Esophagus (tissue), 2 donors: Measurements from ENCODE around the gene CNTNAP1. TPM values are rescaled to one million over a fixed set of nuclear protein-coding genes. Genes with fewer than 3 reads are reported as not detected.

Experiments used
- H3K27ac ChIP-seq, 2 donors: one replicate each; pipeline ENCODE4 v1.5.1; 2013; ENCODE audit warnings: low read depth in 2 of 2, mild to moderate bottlenecking in 2 of 2, inconsistent platforms in 1 of 2, low read length in 1 of 2, moderate library complexity in 1 of 2
- H3K27me3 ChIP-seq, 2 donors: one replicate each; pipeline ENCODE4 v1.6.1; 2013; ENCODE audit warnings: low read length in 2 of 2, control low read depth in 1 of 2, mild to moderate bottlenecking in 1 of 2; ENCODE audit not compliant: insufficient read depth in 2 of 2, control insufficient read depth in 1 of 2
- H3K36me3 ChIP-seq, 2 donors: one replicate each; pipeline ENCODE4 v1.6.1; 2013; ENCODE audit warnings: low read length in 1 of 2; ENCODE audit not compliant: control insufficient read depth in 2 of 2, insufficient read depth in 2 of 2
- H3K4me1 ChIP-seq, 2 donors: one replicate each; pipeline ENCODE4 v1.6.1; 2013; ENCODE audit warnings: low read length in 1 of 2; ENCODE audit not compliant: control insufficient read depth in 2 of 2, insufficient read depth in 2 of 2
- H3K4me3 ChIP-seq, 2 donors: one replicate each; pipeline ENCODE4 v1.5.1; 2013; ENCODE audit warnings: low read length in 2 of 2, mild to moderate bottlenecking in 2 of 2, low read depth in 1 of 2, moderate library complexity in 1 of 2
- H3K9me3 ChIP-seq, 2 donors: one replicate each; pipeline ENCODE4 v1.6.1; 2013; ENCODE audit warnings: mild to moderate bottlenecking in 2 of 2, low read depth in 1 of 2, low read length in 1 of 2, moderate library complexity in 1 of 2; ENCODE audit not compliant: control insufficient read depth in 2 of 2, insufficient read depth in 1 of 2
- WGBS, 2 donors: extraction: QIAGEN DNeasy Blood & Tissue Kit; methylation state at CpG; one replicate each; pipeline ENCODE4 v1.1.7; 2013; 5-methylcytosine and 5-hydroxymethylcytosine counted together
- polyA plus RNA-seq, 2 donors: library from polyadenylated mRNA; stranded (reverse); fragments of 200-250 nt; gene quantifications; one replicate each; pipeline ENCODE4 v1.2.3, GENCODE V29; 2013
- donor health status: healthy with polysubstance abuse.
- donor health status: Bipolar disorder and iron deficiency.

The CNTNAP1 gene
- polyA plus RNA-seq, 2 donors: 1.3 to 1.5 TPM

DNA sequence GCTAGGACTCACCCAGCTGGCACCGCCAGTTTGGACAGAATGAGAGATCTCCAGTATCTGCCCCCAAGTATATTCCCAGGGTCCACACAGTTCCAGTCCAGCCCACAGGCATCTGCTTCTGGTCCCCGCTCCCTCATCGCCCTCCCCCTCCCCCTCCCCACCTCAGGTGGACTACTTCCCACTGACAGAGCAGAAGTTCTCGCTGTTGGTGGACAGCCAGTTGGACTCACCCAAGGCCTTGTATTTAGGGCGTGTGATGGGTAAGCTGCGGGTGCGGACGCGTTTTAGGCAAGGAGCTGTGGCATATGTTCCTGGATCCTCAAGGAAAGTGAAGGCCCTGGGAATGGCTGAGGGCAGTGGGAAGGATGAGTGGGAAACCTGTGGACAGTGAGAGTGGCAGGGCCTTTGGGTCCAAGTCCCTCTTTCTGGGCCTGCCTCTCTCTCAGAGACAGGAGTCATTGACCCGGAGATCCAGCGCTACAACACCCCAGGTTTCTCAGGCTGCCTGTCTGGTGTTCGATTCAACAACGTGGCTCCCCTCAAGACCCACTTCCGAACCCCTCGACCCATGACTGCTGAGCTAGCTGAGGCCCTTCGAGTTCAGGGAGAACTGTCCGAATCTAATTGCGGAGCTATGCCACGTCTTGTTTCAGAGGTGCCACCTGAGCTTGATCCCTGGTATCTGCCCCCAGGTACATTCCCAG is 14.9 kb downstream of the CNTNAP1 start:
- Histone ChIP-seq H3K27ac (no peak overlapping the region), H3K4me3 (no peak overlapping the region), H3K36me3 (peaks cover 6 to 20% of the 10 kb centered on the region in 2 donors), H3K4me1 (no peaks in the 10 kb centered on the region), H3K9me3 (no peaks in the 10 kb centered on the region), H3K27me3 (no peaks in the 10 kb centered on the region)
- 89 to 91% methylated on average over 19 of the region's 19 CpGs for WGBS, 2 donors

DNA sequence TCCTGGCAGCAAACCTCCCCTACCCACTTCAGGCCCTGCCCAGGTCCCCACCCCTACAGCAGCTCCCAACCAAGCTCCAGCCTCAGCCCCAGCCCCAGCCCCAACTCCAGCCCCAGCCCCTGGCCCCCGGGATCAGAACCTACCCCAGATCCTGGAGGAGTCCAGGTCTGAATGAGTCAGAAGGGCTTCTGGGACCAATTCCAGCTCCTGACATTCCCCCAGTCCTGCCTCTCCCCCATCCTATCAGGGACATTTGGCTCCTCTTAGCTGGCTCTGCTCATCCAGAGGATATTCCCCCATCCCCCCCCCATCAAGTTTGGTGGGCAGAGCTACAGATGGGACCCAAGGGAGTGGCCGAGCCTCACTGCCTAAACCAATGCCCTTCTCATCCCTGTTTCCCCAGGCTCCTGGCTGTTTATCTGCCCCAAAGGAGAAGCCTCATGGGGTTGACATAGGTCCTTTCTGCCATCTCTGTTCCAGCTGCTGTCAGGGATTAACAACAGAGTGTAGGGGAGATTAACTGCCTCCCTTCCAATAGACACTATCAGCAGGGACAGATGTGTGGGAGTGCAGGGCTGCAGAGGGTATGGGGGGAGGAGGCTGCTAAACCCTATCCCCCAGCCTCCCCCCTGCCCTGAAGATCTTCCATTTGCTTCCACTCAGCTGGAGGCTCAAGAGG is 16.5 kb downstream of the CNTNAP1 start:
- Histone ChIP-seq H3K4me1 (no peaks in the 10 kb centered on the region), H3K27ac (no peak overlapping the region), H3K9me3 (no peaks in the 10 kb centered on the region), H3K4me3 (no peak overlapping the region), H3K27me3 (no peaks in the 10 kb centered on the region), H3K36me3 (peaks cover 10 to 23% of the 10 kb centered on the region in 2 donors)
- WGBS, 2 donors: 36 to 51% methylated on average over 2 of the region's 2 CpGs

DNA sequence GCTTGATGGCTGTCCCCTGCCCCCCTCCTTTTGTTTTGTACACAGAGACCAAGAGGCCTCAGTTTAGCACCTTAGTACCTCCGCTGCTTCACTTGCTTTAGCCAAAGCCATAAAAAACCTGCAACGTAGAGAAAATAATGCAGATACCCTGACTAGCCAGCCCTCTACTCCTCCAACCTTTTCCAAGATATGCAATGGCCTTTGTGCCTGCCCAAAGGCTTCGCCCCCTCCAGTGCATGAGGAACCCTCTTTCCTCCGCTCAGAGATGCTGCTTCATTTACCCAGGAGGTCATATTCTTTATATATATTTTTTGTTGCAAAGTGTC is 17.0 kb downstream of the CNTNAP1 start:
- H3K27me3 ChIP-seq: no peaks in the 10 kb centered on the region
- peaks cover 14 to 25% of the 10 kb centered on the region in 2 donors for H3K36me3 ChIP-seq
- H3K27ac ChIP-seq: no peak overlapping the region
- no peaks in the 10 kb centered on the region for H3K4me1 ChIP-seq
- no peak overlapping the region for H3K4me3 ChIP-seq
- no peaks in the 10 kb centered on the region for H3K9me3 ChIP-seq
- WGBS, 2 donors: 87 to 92% methylated on average over 4 of the region's 4 CpGs

DNA sequence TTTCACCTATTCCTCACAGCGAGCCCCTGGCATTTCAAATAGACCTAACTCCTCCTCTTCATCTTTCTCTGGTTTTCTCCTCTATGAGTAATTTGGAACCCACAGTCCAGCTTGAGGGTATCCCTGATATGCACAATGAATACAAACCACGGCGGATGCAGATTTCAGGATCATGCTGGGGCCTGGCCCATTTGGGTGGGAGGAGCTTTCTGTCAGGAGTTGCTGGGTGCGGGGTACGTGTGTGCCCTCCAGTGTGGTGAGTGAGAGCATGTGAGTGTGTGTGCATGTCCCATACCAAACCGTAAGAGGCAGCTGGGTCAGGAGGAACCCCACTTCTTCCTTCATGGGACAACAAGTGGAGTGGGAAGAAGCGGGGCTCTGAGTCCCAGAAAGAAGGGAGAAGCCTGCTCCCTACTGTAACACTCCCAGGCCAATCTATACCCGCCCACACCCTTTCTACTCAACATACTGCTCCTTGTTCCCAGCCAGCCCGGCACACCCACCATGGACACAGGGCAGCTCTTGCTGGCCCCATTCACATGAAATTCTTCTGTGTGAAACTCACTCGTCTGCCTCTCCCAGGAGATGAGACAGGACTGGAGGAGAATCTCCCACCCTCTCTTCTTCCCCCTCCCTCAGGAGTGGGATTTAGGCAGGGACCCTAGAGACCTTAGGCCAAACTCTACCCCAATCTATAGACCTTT is 18.4 kb downstream of the CNTNAP1 start:
- H3K4me3 ChIP-seq: no peak overlapping the region
- H3K4me1 ChIP-seq: no peaks in the 10 kb centered on the region
- no peaks in the 10 kb centered on the region for H3K9me3 ChIP-seq
- 76 to 80% methylated on average over 10 of the region's 10 CpGs for whole genome bisulfite sequencing, 2 donors
- peaks cover 24 to 32% of the 10 kb centered on the region in 2 donors for H3K36me3 ChIP-seq
- H3K27me3 ChIP-seq: no peaks in the 10 kb centered on the region
- H3K27ac ChIP-seq: no peak overlapping the region

DNA sequence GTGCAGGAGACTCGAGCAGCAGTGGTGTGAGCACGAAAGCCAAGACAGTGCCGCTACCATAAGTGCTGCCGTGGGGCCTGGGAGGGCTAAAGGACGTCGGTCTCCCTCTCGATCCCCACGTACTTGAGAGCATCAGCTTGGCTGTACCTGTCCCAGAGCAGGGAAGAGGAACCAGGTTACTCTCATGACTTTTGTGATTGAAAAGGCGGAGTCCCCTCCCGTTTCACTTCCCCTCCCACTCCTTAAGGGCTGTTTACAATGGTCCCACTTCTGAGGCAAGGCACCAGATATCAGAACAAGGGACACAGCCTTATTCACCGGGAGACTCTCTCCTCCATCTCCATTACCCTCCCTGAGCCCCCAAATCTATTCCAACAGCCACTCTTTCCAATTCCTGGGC is 20.1 kb downstream of the CNTNAP1 start:
- H3K36me3 ChIP-seq: peaks cover 27 to 38% of the 10 kb centered on the region in 2 donors
- no peaks in the 10 kb centered on the region for H3K27me3 ChIP-seq
- no peak overlapping the region for H3K4me3 ChIP-seq
- no peak overlapping the region for H3K27ac ChIP-seq
- no peaks in the 10 kb centered on the region for H3K9me3 ChIP-seq
- no peaks in the 10 kb centered on the region for H3K4me1 ChIP-seq
- WGBS, 2 donors: 86 to 88% methylated on average over 11 of the region's 11 CpGs

DNA sequence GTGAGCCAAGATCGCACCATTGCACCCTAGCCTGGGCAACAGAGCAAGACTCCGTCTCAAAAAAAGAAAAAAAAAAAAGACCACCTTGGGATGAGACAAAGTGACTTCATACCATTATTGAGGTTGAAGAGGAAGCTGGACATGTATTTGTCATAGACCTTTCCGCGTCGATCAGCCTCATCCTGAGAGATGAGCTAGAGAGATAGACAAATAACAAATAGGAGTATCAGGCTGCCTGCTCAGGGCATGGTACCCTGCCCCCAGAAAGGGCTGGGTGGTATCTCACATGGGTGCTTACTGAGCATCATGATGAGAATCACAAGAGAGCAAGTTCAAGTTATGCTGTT is 22.1 kb downstream of the CNTNAP1 start:
- no peak overlapping the region for H3K4me3 ChIP-seq
- H3K36me3 ChIP-seq: peaks cover 32 to 50% of the 10 kb centered on the region in 2 donors
- 86 to 98% methylated on average over 5 of the region's 5 CpGs for WGBS, 2 donors
- H3K27me3 ChIP-seq: no peaks in the 10 kb centered on the region
- H3K27ac ChIP-seq: no peak overlapping the region
- H3K4me1 ChIP-seq: no peaks in the 10 kb centered on the region
- H3K9me3 ChIP-seq: no peaks in the 10 kb centered on the region

DNA sequence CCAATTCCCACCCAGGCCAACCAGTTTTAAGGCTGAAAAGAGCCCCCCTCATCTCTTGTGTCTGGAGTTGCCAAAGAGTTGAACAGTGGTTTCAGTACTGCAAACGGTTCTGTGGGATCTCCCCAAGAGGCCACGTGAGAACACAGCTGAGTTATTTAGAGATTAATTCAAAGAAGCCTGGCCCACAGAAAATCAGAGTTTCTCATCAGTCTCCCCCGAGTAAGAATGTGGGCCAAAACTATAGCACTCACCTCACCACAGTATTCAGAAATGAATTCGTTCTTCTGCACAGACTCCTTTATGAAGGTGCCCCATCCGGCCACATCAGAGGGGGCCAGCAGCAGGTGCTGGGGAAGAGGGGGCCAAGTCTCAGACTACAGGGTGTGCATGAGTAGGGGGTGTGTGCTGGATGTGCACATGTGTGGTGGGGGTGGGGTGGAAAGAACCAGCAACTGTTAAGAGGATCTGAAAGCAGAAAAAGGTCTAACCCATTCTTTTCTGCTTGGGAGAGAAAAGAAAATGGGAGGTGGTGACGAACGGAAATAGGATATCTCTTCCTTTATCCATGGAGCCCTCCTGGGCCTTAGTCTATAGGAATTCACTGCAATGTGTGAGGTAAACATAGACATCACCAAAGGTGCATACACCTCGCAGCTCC is 22.6 kb downstream of the CNTNAP1 start:
- no peaks in the 10 kb centered on the region for H3K9me3 ChIP-seq
- H3K36me3 ChIP-seq: peaks cover 32 to 52% of the 10 kb centered on the region in 2 donors
- no peak overlapping the region for H3K27ac ChIP-seq
- 80 to 84% methylated on average over 8 of the region's 8 CpGs for WGBS, 2 donors
- H3K27me3 ChIP-seq: no peaks in the 10 kb centered on the region
- H3K4me3 ChIP-seq: no peak overlapping the region
- H3K4me1 ChIP-seq: no peaks in the 10 kb centered on the region

DNA sequence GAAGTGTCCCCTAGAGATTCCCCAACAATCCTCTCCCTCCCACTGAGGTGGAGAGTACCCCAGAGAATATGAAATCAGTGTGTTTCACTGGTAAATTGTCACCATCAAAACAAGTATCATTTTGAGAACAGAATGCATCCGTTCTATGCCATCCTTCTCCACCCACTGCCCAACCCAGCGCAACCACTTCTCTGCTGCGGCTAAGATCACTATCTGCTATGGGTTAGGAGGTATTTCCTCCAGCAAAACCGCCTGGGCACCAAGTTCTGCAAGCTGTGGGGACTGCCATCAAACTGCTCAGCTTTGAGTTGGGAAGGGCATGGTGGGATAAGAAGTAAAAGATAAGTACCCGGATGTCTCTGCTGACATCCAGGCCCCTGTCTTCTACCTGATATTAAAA is 24.4 kb downstream of the CNTNAP1 start:
- Histone ChIP-seq H3K4me3 (no peak overlapping the region), H3K36me3 (peaks cover 30 to 47% of the 10 kb centered on the region in 2 donors), H3K27me3 (no peaks in the 10 kb centered on the region), H3K27ac (no peak overlapping the region), H3K9me3 (no peaks in the 10 kb centered on the region), H3K4me1 (no peaks in the 10 kb centered on the region)
- 73 to 78% methylated on average over 5 of the region's 5 CpGs for WGBS, 2 donors

DNA sequence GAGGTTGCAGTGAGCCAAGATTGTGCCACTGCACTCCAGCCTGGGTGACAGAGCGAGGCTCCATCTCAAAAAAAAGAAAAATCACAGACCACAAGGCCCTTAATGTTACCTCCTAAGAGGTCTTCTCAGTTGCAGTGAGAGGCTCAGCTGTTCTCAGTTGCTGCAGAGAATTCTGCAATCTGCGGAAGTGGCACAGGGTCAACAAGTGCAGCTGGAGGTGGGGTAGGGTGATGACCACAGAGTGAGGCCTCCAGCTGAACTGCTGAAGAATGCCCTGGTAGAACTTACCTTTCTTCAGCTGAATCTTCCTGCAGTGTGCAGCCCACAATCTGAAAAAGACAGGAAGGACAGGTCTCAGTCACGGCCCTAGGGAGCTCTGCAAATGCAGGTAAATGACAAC is 26.3 kb downstream of the CNTNAP1 start:
- Histone ChIP-seq H3K9me3 (no peaks in the 10 kb centered on the region), H3K36me3 (peaks cover 32 to 48% of the 10 kb centered on the region in 2 donors)
- WGBS, 2 donors: 91 to 96% methylated on average over 3 of the region's 3 CpGs

More for the DNA sequence above, 26.3 kb downstream of the CNTNAP1 start:
- no peaks in the 10 kb centered on the region for H3K4me1 ChIP-seq
- no peak overlapping the region for H3K4me3 ChIP-seq
- no peaks in the 10 kb centered on the region for H3K27me3 ChIP-seq
- H3K27ac ChIP-seq: no peak overlapping the region
